ENCODE measurements around the gene CCSER2.
"Not testable (repeated sequence)": the region's sequence is repeated elsewhere in the genome, so short reads cannot be mapped to it uniquely, and the experiment has no call there.

The CCSER2 gene

DNA sequence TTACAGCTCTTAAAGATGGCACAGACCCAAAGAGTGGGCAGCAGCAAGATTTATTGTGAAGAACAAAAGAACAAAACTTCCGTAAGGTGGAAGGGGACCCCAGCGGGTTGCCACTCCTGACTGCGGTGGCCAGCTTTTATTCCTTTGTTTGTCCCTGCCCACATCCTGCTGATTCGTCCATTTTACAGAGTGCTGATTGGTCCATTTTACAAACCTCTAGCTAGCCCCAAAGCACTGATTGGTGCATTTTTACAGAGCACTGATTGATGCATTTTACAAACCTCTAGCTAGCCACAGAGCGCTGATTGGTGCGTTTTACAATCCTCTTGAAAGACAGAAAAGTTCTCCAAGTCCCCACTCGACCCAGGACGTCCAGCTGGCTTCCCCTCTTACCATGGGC lies 16.8 kb upstream of the CCSER2 start:
- DNase-seq (ENCODE audit: low spot score), result no peak

DNA sequence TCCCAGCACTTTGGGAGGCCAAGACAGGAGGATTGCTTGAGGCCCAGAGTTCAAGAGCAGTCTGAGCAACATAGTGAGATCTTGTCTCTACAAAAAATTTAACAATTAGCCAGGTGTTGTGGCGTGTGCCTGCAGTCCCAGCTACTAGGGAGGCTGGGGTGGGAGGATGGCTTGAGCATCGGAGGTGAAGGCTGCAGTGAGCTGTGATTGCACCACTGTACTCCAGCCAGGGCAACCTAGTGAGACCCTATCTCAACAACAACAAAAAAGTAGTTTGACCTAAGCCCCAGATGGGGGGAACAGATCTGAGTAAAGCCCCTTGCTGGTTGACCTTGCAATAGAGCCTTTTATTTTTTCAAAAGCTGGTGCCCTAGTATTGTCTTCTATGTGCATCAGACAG lies 15.6 kb upstream of the CCSER2 start:
- no peak for DNase-seq (ENCODE audit: low spot score)

DNA sequence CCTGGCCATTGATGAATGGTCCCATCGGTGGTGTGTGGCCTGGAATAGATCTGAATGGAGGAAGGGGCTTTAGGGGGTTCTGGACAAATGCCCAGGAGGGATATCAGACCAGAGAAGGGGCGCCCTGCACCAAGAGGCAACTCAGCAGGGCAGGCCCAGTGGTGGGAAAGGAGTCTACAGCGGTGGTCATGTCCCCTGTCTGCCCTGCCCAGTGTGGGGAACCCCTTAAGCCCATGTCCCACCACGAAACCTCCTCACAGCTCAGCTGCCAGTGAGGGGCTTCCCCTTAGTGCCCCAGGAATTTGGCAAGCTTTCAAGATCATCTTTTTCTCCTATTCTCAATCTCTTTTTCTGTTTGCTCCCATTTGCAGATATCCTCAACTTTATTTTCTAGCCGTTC lies 14.1 kb upstream of the CCSER2 start:
- no peak for DNase-seq (ENCODE audit: low spot score)

DNA sequence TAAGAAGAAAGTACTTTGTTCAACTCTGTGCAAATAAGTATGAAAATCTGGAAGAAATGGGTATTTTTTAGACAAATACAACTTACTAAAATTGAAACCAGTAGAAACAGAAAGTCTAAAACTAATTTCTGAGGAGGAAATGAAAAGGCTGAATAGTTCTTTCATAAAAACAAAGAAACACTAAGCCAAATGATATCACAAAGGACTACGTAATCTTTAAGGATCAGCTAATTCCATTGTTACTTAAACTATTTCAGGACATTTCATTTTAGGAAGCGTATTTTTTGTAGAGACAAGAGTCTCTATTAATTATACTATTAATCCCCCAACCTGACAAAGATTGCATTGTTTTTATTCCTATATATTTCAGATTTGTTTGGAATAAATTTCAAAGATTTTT lies 11.2 kb upstream of the CCSER2 start:
- no peak for DNase-seq (ENCODE audit: low spot score)

DNA sequence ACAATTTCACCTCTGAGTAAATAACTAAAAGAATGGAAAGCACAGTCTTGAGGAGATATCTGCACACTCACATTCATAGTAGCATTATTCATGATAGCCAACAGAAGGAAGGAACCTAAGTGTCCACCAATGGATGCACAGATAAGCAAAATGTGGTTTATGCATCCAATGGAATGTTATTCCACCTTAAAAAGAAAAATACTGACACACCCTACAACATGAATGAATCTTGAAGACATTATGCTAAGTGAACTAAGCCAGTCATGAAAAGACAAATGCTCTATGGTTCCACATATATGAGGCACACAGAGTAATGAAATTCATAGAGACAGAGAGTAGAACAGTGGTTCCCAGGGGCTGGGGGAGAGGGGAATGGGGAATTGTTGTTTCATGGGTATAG lies 6.5 kb upstream of the CCSER2 start:
- DNase-seq (ENCODE audit: low spot score), result no peak

DNA sequence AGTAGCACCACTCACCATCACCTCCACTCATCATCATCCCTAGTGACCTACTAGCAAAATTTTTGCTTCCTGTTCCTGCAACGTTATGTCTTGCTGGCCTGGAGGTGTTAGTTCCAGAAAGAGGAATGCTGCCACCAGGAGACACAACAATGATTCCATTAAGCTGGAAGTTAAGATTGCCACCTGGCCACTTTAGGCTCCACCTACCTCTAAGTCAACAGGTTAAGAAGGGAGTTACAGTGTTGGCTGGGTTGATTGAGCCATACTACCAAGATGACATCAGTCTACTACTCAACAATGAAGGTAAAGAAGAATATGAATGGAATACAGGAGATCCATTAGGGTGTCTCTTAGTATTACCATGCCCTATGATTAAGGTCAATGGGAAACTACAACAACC lies 4.8 kb upstream of the CCSER2 start:
- DNase-seq (ENCODE audit: low spot score), result not testable (repeated sequence)

DNA sequence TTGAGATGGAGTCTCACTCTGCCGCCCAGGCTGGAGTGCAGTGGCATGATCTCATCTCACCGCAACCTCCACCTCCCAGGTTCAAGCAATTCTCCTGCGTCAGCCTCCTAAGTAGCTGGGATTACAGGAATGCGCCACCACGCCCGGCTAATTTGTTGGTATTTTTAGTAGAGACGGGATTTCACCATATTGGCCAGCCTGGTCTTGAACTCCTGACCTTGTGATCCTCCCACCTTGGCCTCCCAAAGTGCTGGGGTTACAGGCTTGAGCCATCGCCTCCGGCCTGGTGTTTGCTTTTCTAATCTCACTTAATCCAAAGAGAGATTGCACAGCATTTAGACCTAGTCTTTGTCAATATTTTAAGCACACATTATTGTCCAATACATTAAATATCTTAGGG lies 1.4 kb upstream of the CCSER2 start:
- DNase-seq (ENCODE audit: low spot score), result not testable (repeated sequence)

DNA sequence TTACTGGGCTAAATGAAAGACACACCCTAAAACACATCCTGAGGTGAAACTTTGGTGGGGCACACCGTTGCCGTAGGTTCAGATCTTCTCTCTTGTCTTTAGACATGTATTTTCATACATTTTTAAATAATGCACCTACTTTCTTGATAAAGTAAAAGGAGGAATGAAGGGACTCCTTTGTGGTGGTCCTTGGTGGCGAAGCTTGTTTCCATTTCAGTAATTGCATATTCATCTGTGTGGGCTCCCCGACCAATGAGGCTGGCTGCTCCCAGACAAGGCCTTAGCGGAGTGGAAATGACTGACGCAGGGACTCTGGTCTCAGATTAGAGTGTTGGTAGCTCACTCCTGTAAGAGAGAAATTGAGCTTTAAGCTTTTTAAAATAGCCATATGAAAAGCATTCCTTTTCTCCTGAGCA lies 815 bp downstream of the CCSER2 start:
- no peak for DNase-seq (ENCODE audit: low spot score)

DNA sequence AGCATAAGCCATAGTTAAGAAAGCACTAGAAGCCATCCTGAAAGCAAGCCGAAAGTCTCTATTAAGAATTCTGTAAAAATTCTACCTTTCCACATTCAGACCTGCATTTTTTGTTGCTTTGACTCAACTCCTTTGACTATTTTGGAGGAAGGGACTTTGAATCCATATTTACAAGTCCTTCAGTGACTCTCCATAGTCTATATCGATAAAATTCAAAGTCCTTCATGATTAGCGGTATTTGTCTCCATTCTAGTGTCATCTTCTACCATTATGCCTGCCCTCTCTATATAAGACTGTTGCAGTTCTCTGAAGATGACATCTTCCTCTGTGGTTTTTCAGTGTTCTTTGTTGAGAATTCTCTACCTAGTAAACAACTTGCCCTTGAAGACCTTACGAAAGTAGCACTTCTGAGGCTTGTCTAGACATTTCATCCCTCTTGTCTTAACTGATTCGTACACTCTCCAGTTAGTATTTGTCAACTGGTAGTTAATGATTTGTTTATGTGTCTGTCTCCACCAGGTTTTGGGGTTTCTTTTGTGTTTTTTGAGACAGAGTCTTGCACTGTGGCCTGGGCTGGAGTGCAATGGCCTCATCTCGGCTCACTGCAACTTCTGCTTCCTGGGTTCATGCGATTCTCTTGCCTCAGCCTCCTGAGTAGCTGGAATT lies 1.7 kb downstream of the CCSER2 start:
- DNase-seq (ENCODE audit: low spot score), result no peak

DNA sequence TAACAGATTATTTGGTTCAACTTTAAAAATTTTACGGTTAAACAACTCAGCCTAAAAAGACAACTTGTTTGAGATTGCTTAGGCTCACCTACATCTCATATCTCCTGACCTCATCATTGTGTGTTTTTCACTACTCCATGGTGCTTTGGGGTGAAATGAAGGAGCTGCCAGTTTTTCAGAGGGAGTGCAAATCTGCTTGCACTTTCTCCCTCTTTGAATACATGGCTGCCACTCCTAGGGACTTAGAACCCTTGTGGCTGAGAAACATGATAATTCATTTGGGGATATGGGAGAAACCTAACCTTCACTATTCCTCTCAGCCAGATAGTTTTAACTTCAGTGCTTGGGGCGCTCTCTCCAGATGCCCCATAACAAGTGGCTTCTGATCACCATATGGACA lies 2.7 kb downstream of the CCSER2 start:
- DNase-seq (ENCODE audit: low spot score), result no peak

DNA sequence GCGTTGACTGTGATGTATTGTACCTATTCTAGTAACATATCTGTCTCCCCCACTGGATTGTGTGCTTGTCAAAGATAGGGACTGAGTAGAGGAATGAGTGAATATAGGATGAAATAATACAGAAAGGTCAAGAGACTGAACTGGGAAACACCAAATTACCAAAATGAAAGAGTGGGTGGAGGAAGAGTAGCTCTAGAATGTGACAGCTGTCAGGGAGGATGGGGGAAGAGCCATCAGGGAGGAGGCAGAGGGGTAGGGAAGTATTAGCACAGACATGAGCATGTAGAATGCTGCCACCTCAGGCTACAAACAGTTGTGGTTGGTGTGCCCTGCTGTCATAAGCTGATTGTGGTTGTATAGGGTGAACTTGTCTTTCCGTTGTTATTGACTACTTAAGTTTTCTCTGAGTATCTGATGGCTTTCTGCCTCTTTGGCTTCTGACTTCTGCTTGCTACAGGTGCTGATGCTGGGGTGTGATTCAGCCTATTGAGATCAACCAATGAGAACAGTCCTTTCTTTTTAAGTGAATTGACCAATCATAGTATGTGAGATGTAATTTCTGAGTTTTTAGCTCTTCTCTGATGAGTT lies 5.6 kb downstream of the CCSER2 start:
- DNase-seq (ENCODE audit: low spot score), result no peak

DNA sequence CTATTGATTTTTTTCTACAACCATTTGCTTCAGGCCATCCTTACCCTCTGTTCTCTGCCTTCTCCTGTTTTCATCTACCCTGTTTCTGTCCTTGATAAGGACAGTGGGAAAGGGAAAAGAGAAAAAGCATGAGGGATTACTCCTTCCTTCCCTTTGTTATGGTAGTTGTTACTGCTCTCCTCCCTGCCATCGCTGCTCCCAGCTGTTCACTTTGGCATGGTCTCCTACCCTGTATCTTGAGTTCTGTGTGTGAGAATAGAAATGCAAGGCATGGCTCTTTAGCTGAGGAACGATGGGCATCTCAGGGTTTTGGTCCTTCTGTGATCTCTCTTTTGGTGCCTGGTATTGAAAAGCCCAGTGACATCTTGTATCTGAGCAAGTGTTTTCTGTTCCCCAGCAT lies 6.4 kb downstream of the CCSER2 start:
- DNase-seq (ENCODE audit: low spot score), result no peak

DNA sequence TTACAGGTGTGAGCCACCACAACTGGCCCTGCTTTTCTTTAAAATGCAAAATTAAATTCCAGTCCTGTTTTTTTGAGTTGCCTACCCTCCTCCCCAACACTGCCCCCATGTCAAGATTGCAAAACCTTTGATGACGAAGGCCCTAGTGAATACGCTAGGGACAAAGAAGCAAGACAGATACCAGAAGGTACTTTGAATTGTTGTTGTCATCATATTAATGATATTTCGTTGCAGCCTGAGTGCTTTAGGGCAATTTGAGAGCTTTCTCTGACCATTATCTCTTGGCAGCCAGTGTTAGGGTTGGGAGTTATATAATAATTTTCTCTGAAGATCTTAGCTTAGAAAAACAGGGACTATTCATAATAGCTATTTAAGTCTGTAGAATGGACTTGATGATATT lies 7.1 kb downstream of the CCSER2 start:
- no peak for DNase-seq (ENCODE audit: low spot score)

DNA sequence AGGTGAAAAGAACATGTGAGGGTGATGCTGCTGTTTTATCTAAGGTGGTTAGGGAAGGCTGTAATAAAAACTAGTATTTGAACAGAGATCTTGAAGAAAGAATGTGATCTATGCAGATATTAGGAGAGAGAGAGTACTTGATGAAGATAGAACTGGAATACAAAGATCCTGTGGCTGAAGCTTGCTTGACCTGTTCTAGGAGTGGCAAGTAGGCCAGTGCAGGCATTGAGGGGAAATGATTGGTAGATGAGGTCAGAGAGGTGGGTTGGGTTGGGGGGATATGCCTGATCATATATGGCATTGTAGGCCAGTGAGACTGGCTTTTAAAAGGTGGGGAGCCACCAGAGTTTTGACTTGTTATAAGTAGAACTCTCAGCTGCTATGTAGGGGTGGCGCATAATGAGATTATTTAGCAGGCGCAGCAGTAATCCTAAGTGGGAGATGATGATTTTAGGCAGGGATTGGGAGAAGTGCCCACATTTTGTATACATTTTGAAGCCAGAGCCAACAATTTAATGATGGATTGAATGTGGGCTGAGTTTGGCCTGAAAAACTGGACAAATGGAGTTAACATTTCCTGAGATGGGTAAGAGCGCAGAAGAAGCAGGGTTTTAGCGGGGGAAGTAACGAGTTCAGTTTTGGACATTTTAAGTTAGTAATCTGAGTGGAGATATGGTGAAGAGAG lies 8.2 kb downstream of the CCSER2 start:
- no peak for DNase-seq (ENCODE audit: low spot score)

DNA sequence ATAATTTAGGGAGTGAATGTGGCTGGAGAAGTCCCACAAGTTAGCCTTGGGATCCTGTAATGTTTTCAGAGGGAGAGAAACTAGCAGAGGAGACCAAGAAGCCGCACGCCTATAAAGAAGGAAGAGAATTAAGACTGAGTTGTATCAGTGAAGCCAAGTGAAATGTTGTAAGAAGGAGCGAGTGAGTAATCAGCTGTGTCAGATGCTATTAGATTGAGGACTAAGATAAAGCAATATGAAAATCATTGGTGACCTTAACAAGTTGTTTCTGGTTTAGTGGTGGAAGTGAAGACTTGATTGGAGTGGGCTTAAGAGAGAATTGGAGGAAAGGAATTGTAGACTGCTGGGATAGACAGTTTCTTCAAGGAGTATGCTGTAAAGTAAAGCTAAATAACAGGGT lies 8.8 kb downstream of the CCSER2 start:
- DNase-seq (ENCODE audit: low spot score), result no peak

DNA sequence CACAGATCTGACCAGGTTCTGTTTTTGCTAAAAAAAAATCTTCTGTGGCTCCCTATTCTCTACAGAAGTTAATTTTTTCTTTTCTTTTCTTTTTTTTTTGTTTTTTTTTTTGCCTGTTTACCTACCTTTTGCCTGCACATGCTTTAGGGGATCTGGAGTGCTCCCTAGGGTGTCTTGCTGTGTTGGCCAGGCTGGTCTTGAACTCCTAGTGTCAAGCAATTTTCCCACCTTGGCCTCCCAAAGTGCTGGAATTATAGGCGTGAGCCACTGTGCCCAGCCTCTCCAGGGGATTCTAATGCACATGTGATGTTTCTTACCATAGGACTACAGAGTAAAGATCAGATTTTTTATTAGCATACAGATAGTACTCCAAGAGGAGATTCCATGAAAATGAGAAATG lies 10.6 kb downstream of the CCSER2 start:
- DNase-seq (ENCODE audit: low spot score), result no peak

DNA sequence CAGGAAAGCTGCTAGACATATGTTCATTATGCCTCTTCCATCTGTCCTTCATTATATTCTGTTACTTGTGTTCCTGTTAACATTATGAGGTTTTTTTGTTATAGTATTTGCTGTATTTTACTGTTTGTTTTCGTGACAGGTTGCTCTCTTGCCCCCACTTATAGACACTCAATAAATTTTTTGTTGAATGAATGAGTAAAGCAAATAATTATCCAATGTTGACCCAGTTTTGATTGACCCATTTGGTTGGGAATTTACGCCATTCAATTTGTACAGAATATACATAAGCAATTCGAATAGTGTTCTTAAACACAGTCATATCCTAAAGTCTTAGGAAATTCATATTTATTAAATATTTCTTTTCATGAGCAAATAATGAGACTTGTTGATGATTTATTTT lies 11.8 kb downstream of the CCSER2 start:
- no peak for DNase-seq (ENCODE audit: low spot score)

DNA sequence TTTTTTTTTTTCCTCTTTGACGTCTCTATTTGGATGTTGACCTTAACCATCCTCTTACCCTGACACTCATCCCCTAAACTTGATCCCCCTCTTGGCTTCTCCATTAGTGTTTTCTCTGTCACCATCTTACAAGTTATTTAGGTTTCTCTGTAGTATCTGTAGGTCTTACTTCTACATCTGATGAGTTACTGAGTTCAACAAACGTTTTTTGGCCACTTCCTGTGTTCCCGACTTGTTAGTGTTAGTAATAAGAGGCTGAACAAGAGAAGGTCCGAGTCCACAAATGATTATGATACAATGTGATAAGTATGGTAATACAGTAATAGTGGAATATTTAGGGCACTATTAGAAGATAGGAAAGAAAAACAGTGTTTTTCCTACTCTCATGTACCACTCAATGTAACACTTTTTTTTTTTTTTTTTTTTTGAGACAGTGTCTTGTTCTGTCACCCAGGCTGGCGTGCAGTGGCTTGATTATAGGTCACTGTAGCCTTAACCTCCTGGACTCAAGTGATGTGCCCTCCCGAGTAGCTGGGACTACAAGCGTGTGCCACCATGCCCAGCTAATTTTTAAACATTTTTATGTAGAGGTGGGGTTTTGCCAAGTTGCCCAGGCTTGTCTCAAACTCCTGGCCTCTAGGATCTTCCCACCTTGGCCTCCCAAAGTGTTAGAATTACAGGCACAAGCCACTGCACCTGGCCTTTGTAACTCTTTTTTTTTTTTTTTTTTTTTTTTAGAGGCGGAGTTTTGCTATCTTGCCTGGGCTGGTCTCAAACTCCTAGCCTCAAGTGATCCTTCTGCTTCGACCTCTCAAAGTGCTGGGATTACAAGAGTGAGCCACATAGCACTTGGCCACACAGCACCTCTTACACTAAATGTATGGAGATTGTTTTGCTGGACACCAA lies 12.5 kb downstream of the CCSER2 start:
- DNase-seq (ENCODE audit: low spot score), result no peak

DNA sequence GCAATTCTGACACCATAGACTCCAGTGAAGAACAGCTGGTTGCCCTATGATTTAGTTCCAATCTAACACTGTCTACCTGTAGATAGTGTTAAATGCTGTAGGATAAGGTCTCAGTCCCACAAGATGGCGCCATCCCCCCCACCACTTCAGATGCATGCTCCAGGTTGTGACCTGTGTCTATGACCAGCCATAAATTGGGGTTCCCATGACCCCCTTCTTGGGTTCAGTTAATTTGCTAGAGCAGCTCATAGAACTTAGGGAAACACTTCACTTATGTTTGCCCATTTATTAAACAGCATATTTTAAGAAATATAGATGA lies 13.1 kb downstream of the CCSER2 start:
- no peak for DNase-seq (ENCODE audit: low spot score)

DNA sequence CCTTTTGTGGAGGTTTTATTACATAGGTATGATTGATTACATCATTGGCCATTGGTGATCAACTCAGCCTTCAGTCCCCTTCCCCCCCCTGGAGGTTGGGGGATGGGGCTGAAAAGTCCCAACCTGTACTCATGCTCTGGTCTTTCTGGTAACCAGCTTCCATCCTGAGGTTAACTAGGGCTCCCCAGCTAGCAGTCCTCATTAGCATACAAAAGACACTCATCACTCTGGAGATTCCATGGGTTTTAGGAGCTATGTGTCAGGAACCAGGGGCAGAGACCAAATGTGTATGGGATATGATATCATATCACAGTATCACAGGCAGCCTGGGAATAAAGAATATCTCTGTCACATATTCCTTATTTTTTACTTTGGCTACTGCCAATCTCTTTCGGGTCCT lies 13.6 kb downstream of the CCSER2 start:
- no peak for DNase-seq (ENCODE audit: low spot score)

DNA sequence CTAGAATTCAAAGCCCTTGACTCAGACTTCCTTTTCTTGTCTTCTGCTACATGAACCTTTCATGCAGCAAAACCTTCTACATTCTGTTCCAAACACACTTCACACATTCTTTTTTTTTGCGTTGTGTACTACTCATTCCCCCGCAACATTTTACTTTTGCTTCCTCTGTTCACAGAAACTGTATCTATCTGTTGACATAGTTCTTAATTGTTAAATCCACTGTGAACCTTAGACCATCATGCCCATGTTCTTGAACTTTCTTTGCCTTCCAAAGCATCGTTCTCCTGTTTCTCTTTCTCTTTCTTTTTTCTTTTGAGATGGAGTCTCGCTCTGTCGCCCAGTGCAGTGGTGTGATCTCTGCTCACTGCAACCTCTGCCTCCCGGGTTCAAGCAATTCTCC lies 14.2 kb downstream of the CCSER2 start:
- no peak for DNase-seq (ENCODE audit: low spot score)

DNA sequence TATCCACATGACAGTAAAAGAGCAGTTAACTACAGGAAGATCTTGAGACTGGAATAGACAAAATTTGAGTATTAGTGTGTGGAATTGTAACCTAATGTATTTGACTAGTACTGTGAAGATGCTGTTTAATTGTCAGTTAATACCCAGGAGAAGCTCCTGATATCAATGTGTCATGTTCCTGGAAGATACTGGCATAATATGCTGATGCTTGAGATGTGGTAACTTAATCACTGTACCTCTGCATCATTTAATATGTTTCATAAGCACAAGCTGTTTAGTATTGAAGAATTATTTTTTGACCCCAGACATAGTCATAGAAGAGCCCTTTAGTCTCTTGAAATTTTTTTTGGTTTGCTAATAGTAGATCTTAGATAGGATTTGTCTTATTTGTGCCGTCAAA lies 15.4 kb downstream of the CCSER2 start:
- DNase-seq (ENCODE audit: low spot score), result no peak

DNA sequence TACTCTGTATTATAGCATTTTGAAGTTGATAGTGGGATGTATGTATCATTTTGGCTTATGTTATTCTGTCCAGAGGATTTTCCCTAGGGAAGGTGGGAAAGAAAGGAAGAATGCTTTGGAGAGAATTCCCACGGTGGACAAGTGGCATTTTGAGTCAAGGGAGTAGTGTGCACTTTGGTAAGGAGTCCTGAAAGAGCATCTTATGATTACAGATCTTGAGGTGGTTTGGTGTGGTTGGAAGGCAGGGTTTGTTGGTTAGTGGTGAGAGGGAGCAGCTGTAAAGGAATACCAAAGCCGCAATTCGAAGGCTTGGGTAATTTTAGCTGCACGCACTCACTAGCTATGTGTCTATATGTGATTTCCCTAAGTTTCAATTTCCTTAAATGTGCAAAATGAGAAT lies 16.1 kb downstream of the CCSER2 start:
- no peak for DNase-seq (ENCODE audit: low spot score)
